Mesendoderm (in vitro differentiated cells): ENCODE measurements around the gene ESYT2. TPM values are rescaled to one million over a fixed set of nuclear protein-coding genes. Genes with fewer than 3 reads are reported as not detected.
"Not testable (repeated sequence)": the region's sequence is repeated elsewhere in the genome, so short reads cannot be mapped to it uniquely, and the experiment has no call there.

ENCODE experiments used
- DNase-seq: peaks from one replicate; pipeline ENCODE4 v3.0.0; 2013
- H2AK5ac ChIP-seq: 2 replicates; pipeline ENCODE4 v1.6.1; 2013; ENCODE audit warnings: low read length, inconsistent platforms
- H2BK120ac ChIP-seq: 2 replicates; pipeline ENCODE4 v1.6.1; 2013; ENCODE audit warnings: low read depth, mild to moderate bottlenecking, low read length, moderate library complexity, mixed read lengths
- H2BK15ac ChIP-seq: replicated peaks from 2 replicates; pipeline ENCODE4 v1.6.1; 2013; ENCODE audit warnings: low read depth, mild to moderate bottlenecking, moderate library complexity
- H2BK5ac ChIP-seq: 2 replicates; pipeline ENCODE4 v1.6.1; 2013; ENCODE audit warnings: low read length, inconsistent platforms
- H3K18ac ChIP-seq: 2 replicates; pipeline ENCODE4 v1.6.1; 2013; ENCODE audit warnings: mild to moderate bottlenecking, low read length, mixed read lengths
- H3K23ac ChIP-seq: one replicate; pipeline ENCODE4 v1.6.1; 2013; ENCODE audit warnings: low read length
- H3K27ac ChIP-seq: 2 replicates; pipeline ENCODE4 v1.5.1; 2013; ENCODE audit warnings: low read depth, mild to moderate bottlenecking, inconsistent platforms, low read length, moderate library complexity
- H3K27me3 ChIP-seq: 2 replicates; pipeline ENCODE4 v1.6.1; 2013; ENCODE audit warnings: low read length, control low read depth, mild to moderate bottlenecking, inconsistent platforms; ENCODE audit not compliant: insufficient read depth, poor library complexity
- H3K36me3 ChIP-seq: 2 replicates; pipeline ENCODE4 v1.6.1; 2013; ENCODE audit warnings: low read length, inconsistent platforms; ENCODE audit not compliant: control insufficient read depth, insufficient read depth
- H3K4ac ChIP-seq: one replicate; pipeline ENCODE4 v1.6.1; 2013; ENCODE audit warnings: low read depth, mild to moderate bottlenecking, low read length, moderate library complexity
- H3K4me1 ChIP-seq: 2 replicates; pipeline ENCODE4 v1.6.1; 2013; ENCODE audit warnings: low read depth, low read length, inconsistent platforms; ENCODE audit not compliant: control insufficient read depth
- H3K4me2 ChIP-seq: 2 replicates; pipeline ENCODE4 v1.6.1; 2013; ENCODE audit warnings: low read length
- H3K4me3 ChIP-seq: 2 replicates; pipeline ENCODE4 v1.5.1; 2013; ENCODE audit warnings: mild to moderate bottlenecking, low read length
- H3K56ac ChIP-seq: one replicate; pipeline ENCODE4 v1.6.1; 2013; ENCODE audit warnings: low read length
- H3K79me1 ChIP-seq: 2 replicates; pipeline ENCODE4 v1.6.1; 2013; ENCODE audit warnings: low read length, inconsistent platforms
- H3K79me2 ChIP-seq: 2 replicates; pipeline ENCODE4 v1.6.1; 2013; ENCODE audit warnings: mild to moderate bottlenecking, low read length; ENCODE audit not compliant: control insufficient read depth, insufficient read depth
- H3K9ac ChIP-seq: 2 replicates; pipeline ENCODE4 v1.6.1; 2013; ENCODE audit warnings: low read length, inconsistent platforms
- H4K5ac ChIP-seq: one replicate; pipeline ENCODE4 v1.6.1; 2013; ENCODE audit warnings: low read length
- H4K8ac ChIP-seq: one replicate; pipeline ENCODE4 v1.6.1; 2013; ENCODE audit warnings: low read depth, mild to moderate bottlenecking, control low read depth, low read length, moderate library complexity
- WGBS: extraction: QIAGEN DNeasy Blood & Tissue Kit; methylation state at CpG from one replicate; pipeline ENCODE4 v1.1.7; 2013; ENCODE audit warnings: low lambda C conversion rate, missing lambda C conversion rate; ENCODE audit not compliant: insufficient coverage; ENCODE audit errors: extremely low coverage; 5-methylcytosine and 5-hydroxymethylcytosine counted together
- polyA plus RNA-seq, 2 experiments: library from polyadenylated mRNA; stranded (reverse); fragments of 200-250 nt; gene quantifications; one replicate each; pipeline ENCODE4 v1.2.3, GENCODE V29; 2013

ESYT2 gene
- polyA plus RNA-seq (2013, experiment 1 of 2) = 14.6 TPM
- 14.7 TPM for polyA plus RNA-seq (2013, experiment 2 of 2)

- H4K8ac ChIP-seq = no peak within 1 kb of the TSS
- peak within 1 kb of the TSS; percentile 73 for H2BK5ac ChIP-seq
- peak within 1 kb of the TSS; percentile 89 for H3K9ac ChIP-seq
- peak within 1 kb of the TSS; percentile 98 for H3K18ac ChIP-seq
- H3K27me3 ChIP-seq = no peaks in the 10 kb centered on the region
- H3K27ac ChIP-seq = peak within 1 kb of the TSS; percentile 89
- no peak within 1 kb of the TSS for H3K4ac ChIP-seq
- peaks cover 5% of the 10 kb centered on the region for H3K79me1 ChIP-seq
- H4K5ac ChIP-seq = no peak within 1 kb of the TSS
- peaks cover 2% of the 10 kb centered on the region for H3K4me1 ChIP-seq
- peak; percentile 88 for DNase-seq
- H2BK120ac ChIP-seq = peak within 1 kb of the TSS; percentile 17
- peak within 1 kb of the TSS; percentile 66 for H3K4me3 ChIP-seq
- H3K36me3 ChIP-seq = no peaks in the 10 kb centered on the region
- no CpG with 5 or more reads among the region's 120 CpGs for WGBS
- peak within 1 kb of the TSS; percentile 72 for H3K4me2 ChIP-seq
- no peak within 1 kb of the TSS for H2AK5ac ChIP-seq
- H3K79me2 ChIP-seq = peaks cover 7% of the 10 kb centered on the region
- H3K23ac ChIP-seq = peak within 1 kb of the TSS; percentile 80
- no peak within 1 kb of the TSS for H2BK15ac ChIP-seq
- peak within 1 kb of the TSS; percentile 98 for H3K56ac ChIP-seq
Measured at GRCh38 chr7:158829342-158830210, at the start of gene ESYT2. ESYT2 (minus strand) TSS chr7:158829509; CDS start chr7:158829418, 91 bp downstream.

GRCh38 chr7:158878151-158879079 is 49.1 kb upstream of the ESYT2 start:
- H3K56ac ChIP-seq, H2BK5ac ChIP-seq, H3K4ac ChIP-seq, H3K4me1 ChIP-seq, H4K8ac ChIP-seq, H2BK15ac ChIP-seq, H2BK120ac ChIP-seq, H4K5ac ChIP-seq, H3K79me2 ChIP-seq, H3K27ac ChIP-seq, H3K23ac ChIP-seq, H3K9ac ChIP-seq, DNase-seq, H3K36me3 ChIP-seq, H3K79me1 ChIP-seq, H3K4me2 ChIP-seq, H2AK5ac ChIP-seq, H3K27me3 ChIP-seq, H3K18ac ChIP-seq, H3K4me3 ChIP-seq: not testable (repeated sequence)
- WGBS = no CpG with 5 or more reads among the region's 41 CpGs

GRCh38 chr7:158876984-158877383 is 47.7 kb upstream of the ESYT2 start:
- WGBS = no CpG with 5 or more reads among the region's 23 CpGs
- Histone ChIP-seq H3K9ac (no peak overlapping the region), H2BK15ac (no peak overlapping the region), H2BK5ac (no peak overlapping the region), H3K56ac (no peak overlapping the region), H3K4me1 (no peaks in the 10 kb centered on the region), H3K4me3 (no peak overlapping the region), H3K36me3 (no peaks in the 10 kb centered on the region), H3K79me2 (no peaks in the 10 kb centered on the region), H3K4ac (no peak overlapping the region), H2AK5ac (no peak overlapping the region), H2BK120ac (no peak overlapping the region), H3K4me2 (no peak overlapping the region), H3K23ac (no peak overlapping the region), H3K79me1 (no peaks in the 10 kb centered on the region), H4K8ac (no peak overlapping the region), H3K18ac (no peak overlapping the region), H3K27me3 (no peaks in the 10 kb centered on the region), H4K5ac (no peak overlapping the region), H3K27ac (no peak overlapping the region)
- no peak for DNase-seq

GRCh38 chr7:158869876-158870275 is 40.6 kb upstream of the ESYT2 start:
- Histone ChIP-seq H3K27me3 (no peaks in the 10 kb centered on the region), H3K4me3 (no peak overlapping the region), H3K79me1 (peaks cover 2% of the 10 kb centered on the region), H3K56ac (no peak overlapping the region), H2AK5ac (no peak overlapping the region), H3K23ac (no peak overlapping the region), H3K4me1 (no peaks in the 10 kb centered on the region), H4K5ac (no peak overlapping the region), H3K18ac (no peak overlapping the region), H2BK5ac (no peak overlapping the region), H3K9ac (no peak overlapping the region), H3K4me2 (no peak overlapping the region), H3K36me3 (no peaks in the 10 kb centered on the region), H3K4ac (no peak overlapping the region), H4K8ac (no peak overlapping the region), H2BK120ac (no peak overlapping the region), H3K27ac (no peak overlapping the region), H2BK15ac (no peak overlapping the region), H3K79me2 (no peaks in the 10 kb centered on the region)
- no CpG with 5 or more reads among the region's 9 CpGs for WGBS
- DNase-seq = no peak

GRCh38 chr7:158868764-158869410 is 39.6 kb upstream of the ESYT2 start:
- Histone ChIP-seq H3K27ac (no peak overlapping the region), H3K4me2 (no peak overlapping the region), H3K79me2 (no peaks in the 10 kb centered on the region), H2BK15ac (no peak overlapping the region), H3K36me3 (no peaks in the 10 kb centered on the region), H3K4me3 (no peak overlapping the region), H3K56ac (no peak overlapping the region), H4K5ac (no peak overlapping the region), H4K8ac (no peak overlapping the region), H2AK5ac (no peak overlapping the region), H3K23ac (no peak overlapping the region), H3K4me1 (no peaks in the 10 kb centered on the region), H3K18ac (no peak overlapping the region), H3K79me1 (peaks cover 2% of the 10 kb centered on the region), H3K9ac (no peak overlapping the region), H3K27me3 (no peaks in the 10 kb centered on the region), H3K4ac (no peak overlapping the region), H2BK120ac (no peak overlapping the region), H2BK5ac (no peak overlapping the region)
- no CpG with 5 or more reads among the region's 7 CpGs for WGBS
- no peak for DNase-seq
